NCI-H2171 treated with DMSO at 0.1 percent for 48 hours (cell line): ENCODE data around the gene MGA.
A peak's percentile ranks its signal among the peaks of the same experiment; 100 is the strongest.

ENCODE experiments used
- DNase-seq: peaks from one replicate; lab custom pipeline; 2025; lab: John Stamatoyannopoulos, UW

MGA gene

GRCh38 chr15:41658689-41659088 lies 1.5 kb upstream of the MGA start:
- DNase-seq, result no peak

DNA sequence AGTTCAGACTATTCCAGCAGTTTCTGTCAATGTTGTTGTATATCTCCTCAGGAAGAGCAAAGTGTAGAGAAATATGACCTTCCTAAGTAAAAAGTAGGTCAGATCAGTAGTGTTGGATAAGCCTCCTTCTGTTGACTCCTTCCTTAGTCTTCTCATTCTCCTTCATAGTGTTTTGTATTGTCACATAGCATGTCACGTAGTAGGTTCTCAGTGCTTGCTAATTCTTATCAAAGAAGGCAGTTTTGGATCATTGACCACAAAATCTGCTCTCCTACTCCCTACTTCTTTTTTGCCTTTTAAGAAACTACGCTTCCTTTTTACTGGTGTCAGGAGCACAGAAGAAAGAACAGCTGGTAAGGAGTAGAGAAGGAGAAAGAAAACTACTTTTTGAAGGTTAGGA lies 1.0 kb upstream of the MGA start:
- no peak for DNase-seq

- no peak for DNase-seq
Measured at GRCh38 chr15:41659855-41660234, 360 bp upstream of the MGA start.

- peak; percentile 72 for DNase-seq
Measured at GRCh38 chr15:41661078-41661517, 893 bp downstream of the MGA start.

DNA sequence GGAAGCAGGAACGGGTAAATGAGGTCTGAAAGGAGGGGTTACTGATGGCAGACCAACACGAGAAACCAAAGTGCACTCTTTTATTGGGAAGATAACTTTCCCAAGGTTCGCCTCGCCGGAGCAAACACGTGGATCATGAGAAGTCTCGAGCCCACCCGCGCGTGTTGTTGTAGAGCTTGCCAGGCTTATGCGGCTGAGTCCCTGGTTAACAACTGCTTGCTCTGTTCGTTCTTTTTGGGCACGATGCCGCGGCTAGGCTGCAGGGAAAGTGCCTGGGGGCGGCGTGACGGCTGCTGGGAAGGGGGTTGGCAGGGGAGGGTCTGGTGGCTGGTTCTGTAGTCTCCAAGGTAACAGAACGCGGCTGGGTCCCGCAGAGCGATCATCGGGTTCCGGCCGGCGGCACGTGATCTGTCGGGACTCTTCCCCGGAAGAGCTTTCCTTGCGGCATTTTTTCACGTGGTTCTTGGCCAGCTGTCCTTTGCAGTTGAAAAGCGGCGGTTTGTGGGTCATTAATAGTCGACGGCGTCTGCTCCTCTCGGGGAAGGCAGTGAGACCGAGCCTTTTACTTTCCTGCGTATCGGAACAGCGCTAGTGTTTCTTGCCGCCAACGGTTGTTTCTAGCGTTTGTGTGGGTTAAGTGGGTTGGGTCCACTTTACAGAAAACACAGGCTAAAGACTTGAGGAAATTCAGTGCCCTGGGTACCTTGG lies 1.5 kb downstream of the MGA start:
- DNase-seq, result peak; percentile 25

- DNase-seq, result no peak
Measured at GRCh38 chr15:41666353-41666920, 6.2 kb downstream of the MGA start.

- DNase-seq, result no peak
Measured at GRCh38 chr15:41669701-41670100, 9.5 kb downstream of the MGA start.

GRCh38 chr15:41671656-41672648 lies 11.7 kb downstream of the MGA start:
- no peak for DNase-seq

GRCh38 chr15:41675337-41675736 lies 15.1 kb downstream of the MGA start:
- no peak for DNase-seq

GRCh38 chr15:41678742-41679141 lies 18.5 kb downstream of the MGA start:
- DNase-seq, result no peak

GRCh38 chr15:41683955-41684354 lies 23.8 kb downstream of the MGA start:
- DNase-seq, result no peak

GRCh38 chr15:41688671-41689070 lies 28.5 kb downstream of the MGA start:
- DNase-seq, result no peak

GRCh38 chr15:41689083-41689482 lies 28.9 kb downstream of the MGA start:
- DNase-seq, result no peak

DNA sequence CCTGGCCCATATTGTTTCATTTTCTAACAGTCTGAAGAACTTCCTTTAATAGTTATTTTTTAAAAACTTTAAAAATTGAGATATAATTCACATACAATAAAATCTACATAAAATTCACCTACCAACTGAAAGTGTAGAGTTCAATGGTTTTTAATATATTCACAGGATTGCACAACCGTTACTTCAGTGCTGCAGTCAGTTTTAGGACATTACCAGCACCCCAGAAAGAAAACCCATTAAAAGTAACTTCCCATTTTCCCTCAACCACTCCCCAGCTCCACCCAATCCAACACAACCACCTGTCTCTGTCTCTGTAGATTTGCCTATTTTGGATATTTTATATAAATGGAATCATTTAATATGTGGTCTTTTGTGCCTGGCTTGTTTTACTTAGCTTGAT lies 29.6 kb downstream of the MGA start:
- DNase-seq, result no peak

GRCh38 chr15:41690636-41691035 lies 30.4 kb downstream of the MGA start:
- DNase-seq, result no peak

GRCh38 chr15:41691471-41691870 lies 31.3 kb downstream of the MGA start:
- no peak for DNase-seq

DNA sequence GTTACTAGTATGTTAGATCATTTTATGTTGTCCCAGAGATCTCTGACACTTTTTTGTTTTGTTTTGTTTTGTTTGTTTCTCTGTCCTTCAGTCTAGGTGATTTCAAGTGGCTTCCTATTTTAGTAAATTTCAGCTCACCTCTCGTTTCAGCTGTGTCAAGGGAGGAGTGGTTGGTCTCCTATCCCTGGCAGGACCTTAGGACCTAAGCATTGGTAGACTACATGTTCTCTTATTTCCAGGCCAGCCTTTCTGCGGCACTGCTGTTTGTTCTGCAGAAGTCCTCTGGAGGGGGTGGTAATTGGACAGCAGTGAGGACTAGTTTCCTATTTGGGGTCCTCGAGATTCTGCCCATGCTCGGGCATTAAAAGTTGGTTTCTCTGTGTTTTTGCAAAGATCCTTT lies 31.8 kb downstream of the MGA start:
- no peak for DNase-seq

GRCh38 chr15:41693757-41694156 lies 33.6 kb downstream of the MGA start:
- no peak for DNase-seq

- no peak for DNase-seq
Measured at GRCh38 chr15:41695750-41696436, 35.7 kb downstream of the MGA start.

DNA sequence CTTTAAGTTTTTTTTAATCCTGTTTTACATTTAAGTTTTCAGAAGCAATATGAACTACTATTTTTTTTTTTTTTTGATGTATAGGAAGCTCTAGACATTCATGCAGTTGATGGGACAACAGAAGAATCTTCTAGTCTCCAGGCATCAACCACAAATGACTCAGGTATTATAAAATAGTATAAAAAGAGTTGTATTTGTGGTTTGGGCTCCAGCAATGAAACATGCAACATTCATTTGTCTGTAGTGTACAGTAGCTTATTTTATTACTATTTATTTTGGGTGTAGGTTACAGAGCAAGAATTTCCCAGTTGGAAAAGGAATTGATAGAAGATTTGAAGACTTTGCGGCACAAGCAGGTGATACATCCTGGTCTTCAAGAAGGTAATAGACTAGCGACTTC lies 38.6 kb downstream of the MGA start:
- no peak for DNase-seq

DNA sequence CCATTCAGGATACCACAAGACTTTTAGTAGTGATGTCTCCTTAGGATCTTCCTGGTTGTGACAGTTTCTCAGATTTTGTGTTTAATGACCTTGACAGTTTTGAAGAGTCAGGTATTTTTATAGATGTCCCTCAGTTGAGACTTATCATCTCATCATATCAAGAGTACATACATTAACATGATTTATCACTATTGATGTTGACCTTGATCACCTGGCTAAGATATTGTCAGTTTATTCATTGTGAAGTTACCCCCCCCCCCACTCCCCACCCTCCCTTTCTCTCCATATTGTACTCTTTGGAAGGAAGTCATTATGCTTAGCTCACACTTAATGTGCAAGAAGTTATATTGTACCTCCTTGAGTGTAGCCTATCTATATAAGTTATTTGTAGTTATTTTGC lies 42.9 kb downstream of the MGA start:
- no peak for DNase-seq

DNA sequence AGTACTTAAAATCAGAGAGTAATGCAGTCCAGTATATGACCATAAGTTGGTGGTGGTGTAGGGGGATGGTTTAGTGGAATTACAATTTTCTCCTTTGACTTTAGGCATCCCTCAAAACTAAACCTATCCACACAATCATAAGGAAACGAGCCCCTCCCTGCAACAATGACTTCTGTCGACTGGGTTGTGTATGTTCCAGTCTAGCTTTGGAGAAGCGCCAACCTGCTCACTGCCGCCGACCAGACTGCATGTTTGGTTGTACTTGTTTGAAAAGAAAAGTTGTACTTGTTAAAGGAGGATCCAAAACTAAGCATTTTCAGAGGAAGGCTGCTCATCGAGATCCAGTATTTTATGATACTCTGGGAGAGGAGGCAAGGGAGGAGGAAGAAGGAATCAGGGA lies 52.8 kb downstream of the MGA start:
- DNase-seq, result no peak
